IMR-90 (cell line): ENCODE data around the gene BAMBI. TPM values are rescaled to one million over a fixed set of nuclear protein-coding genes. Genes with fewer than 3 reads are reported as not detected.

Source experiments
- ATAC-seq: fragments of 200-7000 bp; cut with Tn5 transposase; 2 replicates; pipeline ENCODE4 v1.9.1; 2020; ENCODE audit warnings: low read depth, mild to moderate bottlenecking, moderate library complexity
- BruUV-seq: library from RNA; stranded (reverse); fragments of 400-500 nt; replicated peaks from 2 replicates; lab custom pipeline; 2021; lab: Mats Ljungman, UMichigan
- CTCF ChIA-PET: fragments of 300-600 bp; formaldehyde crosslinking; extraction: SDS; loops from one replicate; lab custom pipeline; 2021; ENCODE audit warnings: antibody characterized with exemption; lab: Yijun Ruan, JAX
- POLR2A ChIA-PET: fragments of 300-600 bp; sonication (Branson Sonifier 250); formaldehyde crosslinking; loops from one replicate; lab custom pipeline; 2022; ENCODE audit warnings: antibody characterized with exemption; ENCODE audit not compliant: unreplicated experiment; lab: Charles Lee
- DNase-seq: peaks from one replicate; pipeline ENCODE4 v3.0.0; 2013
- H2AFZ ChIP-seq: replicated peaks from 2 replicates; pipeline ENCODE3; 2013; ENCODE audit warnings: low read length, mild to moderate bottlenecking; ENCODE audit not compliant: poor library complexity
- H2AK5ac ChIP-seq: 2 replicates; pipeline ENCODE4 v1.6.1; 2013; ENCODE audit warnings: low read depth, low read length, inconsistent platforms
- H2AK9ac ChIP-seq: replicated peaks from 2 replicates; pipeline ENCODE3; 2013; ENCODE audit warnings: mild to moderate bottlenecking, low read depth, low read length, moderate library complexity; ENCODE audit not compliant: poor library complexity
- H2BK120ac ChIP-seq: 2 replicates; pipeline ENCODE4 v1.6.1; 2013; ENCODE audit warnings: low read depth, low read length, inconsistent platforms
- H2BK15ac ChIP-seq: 3 replicates; pipeline ENCODE4 v1.6.1; 2013; ENCODE audit warnings: low read depth, low read length, inconsistent platforms
- H2BK20ac ChIP-seq: 2 replicates; pipeline ENCODE4 v1.6.1; 2013; ENCODE audit warnings: low read depth, mild to moderate bottlenecking, inconsistent platforms, low read length, moderate library complexity
- H2BK5ac ChIP-seq: 2 replicates; pipeline ENCODE4 v1.6.1; 2013; ENCODE audit warnings: mild to moderate bottlenecking, low read depth, low read length, inconsistent platforms; ENCODE audit not compliant: poor library complexity, severe bottlenecking
- H3K14ac ChIP-seq: replicated peaks from 2 replicates; pipeline ENCODE4 v1.6.1; 2013; ENCODE audit warnings: low read depth, low read length, inconsistent platforms
- H3K18ac ChIP-seq: 2 replicates; pipeline ENCODE4 v1.6.1; 2013; ENCODE audit warnings: low read depth, low read length, control low read depth
- H3K23ac ChIP-seq: 2 replicates; pipeline ENCODE4 v1.6.1; 2013; ENCODE audit warnings: low read depth, low read length, inconsistent platforms
- H3K27ac ChIP-seq: 2 replicates; pipeline ENCODE4 v1.5.1; 2013; ENCODE audit warnings: mild to moderate bottlenecking, control low read depth, low read length; ENCODE audit not compliant: insufficient read depth
- H3K27me3 ChIP-seq: 2 replicates; pipeline ENCODE4 v1.6.1; 2013; ENCODE audit warnings: low read length; ENCODE audit not compliant: control insufficient read depth, insufficient read depth
- H3K36me3 ChIP-seq: 2 replicates; pipeline ENCODE4 v1.6.1; 2013; ENCODE audit warnings: low read length, mixed read lengths; ENCODE audit not compliant: control insufficient read depth, insufficient read depth
- H3K4ac ChIP-seq: 2 replicates; pipeline ENCODE4 v1.6.1; 2013; ENCODE audit warnings: low read depth, low read length, inconsistent platforms
- H3K4me1 ChIP-seq: 2 replicates; pipeline ENCODE4 v1.6.1; 2013; ENCODE audit warnings: low read length, mixed read lengths; ENCODE audit not compliant: control insufficient read depth, insufficient read depth
- H3K4me2 ChIP-seq: 2 replicates; pipeline ENCODE4 v1.6.1; 2013; ENCODE audit warnings: low read depth, mild to moderate bottlenecking, control low read depth, low read length, moderate library complexity
- H3K4me3 ChIP-seq: 2 replicates; pipeline ENCODE4 v1.5.1; 2013; ENCODE audit warnings: low read depth, mild to moderate bottlenecking, control low read depth, low read length, moderate library complexity; ENCODE audit not compliant: insufficient read depth
- H3K56ac ChIP-seq: 2 replicates; pipeline ENCODE4 v1.6.1; 2013; ENCODE audit warnings: low read length, inconsistent platforms; ENCODE audit not compliant: insufficient read depth; ENCODE audit errors: extremely low read depth
- H3K79me1 ChIP-seq, 2 experiments: 2 replicates each; pipeline ENCODE4 v1.6.1; 2013; ENCODE audit warnings: low read length in 2 of 2, inconsistent platforms in 1 of 2, low read depth in 1 of 2
- H3K9ac ChIP-seq: 2 replicates; pipeline ENCODE4 v1.6.1; 2013; ENCODE audit warnings: low read depth, low read length, control low read depth
- H3K9me1 ChIP-seq: 2 replicates; pipeline ENCODE4 v1.6.1; 2013; ENCODE audit warnings: low read length, inconsistent platforms; ENCODE audit not compliant: insufficient read depth
- H3K9me3 ChIP-seq: 2 replicates; pipeline ENCODE4 v1.6.1; 2013; ENCODE audit warnings: low read length; ENCODE audit not compliant: control insufficient read depth, insufficient read depth
- H4K20me1 ChIP-seq: 2 replicates; pipeline ENCODE4 v1.6.1; 2013; ENCODE audit warnings: low read length, inconsistent platforms; ENCODE audit not compliant: insufficient read depth
- H4K5ac ChIP-seq: 2 replicates; pipeline ENCODE4 v1.6.1; 2013; ENCODE audit warnings: mild to moderate bottlenecking, low read depth, low read length, control low read depth
- H4K8ac ChIP-seq, 2 experiments: 2 replicates each; pipeline ENCODE4 v1.6.1; 2013; ENCODE audit warnings: low read depth in 2 of 2, low read length in 2 of 2, control low read depth in 1 of 2, inconsistent platforms in 1 of 2
- H4K91ac ChIP-seq: 2 replicates; pipeline ENCODE4 v1.6.1; 2013; ENCODE audit warnings: low read depth, low read length, inconsistent platforms; ENCODE audit not compliant: insufficient read depth
- BHLHE40 ChIP-seq: fragments of 150-350 bp; IDR thresholded peaks from 2 replicates; pipeline ENCODE4 v1.6.1; 2016; ENCODE audit warnings: mild to moderate bottlenecking, low read depth, low read length
- CEBPB ChIP-seq: IDR thresholded peaks from 2 replicates; pipeline ENCODE4 v1.6.1; 2012; ENCODE audit warnings: low read depth, low read length, improper control_type of control experiment
- CHD1 ChIP-seq: IDR thresholded peaks from 2 replicates; pipeline ENCODE4 v1.6.1; 2012; ENCODE audit warnings: low read depth, low read length, improper control_type of control experiment
- FOS ChIP-seq: fragments of 150-350 bp; IDR thresholded peaks from 2 replicates; pipeline ENCODE4 v1.6.1; 2016; ENCODE audit warnings: low read depth, low read length
- MAFK ChIP-seq: IDR thresholded peaks from 2 replicates; pipeline ENCODE4 v1.6.1; 2012; ENCODE audit warnings: low read depth, low read length, improper control_type of control experiment
- MAZ ChIP-seq: IDR thresholded peaks from 2 replicates; pipeline ENCODE4 v1.6.1; 2012; ENCODE audit warnings: low read depth, mild to moderate bottlenecking, low read length, improper control_type of control experiment, moderate library complexity, borderline replicate concordance
- MXI1 ChIP-seq: IDR thresholded peaks from 2 replicates; pipeline ENCODE4 v1.6.1; 2012; ENCODE audit warnings: low read depth, mild to moderate bottlenecking, low read length, moderate library complexity, borderline replicate concordance
- NFE2L2 ChIP-seq: fragments of 150-350 bp; IDR thresholded peaks from 2 replicates; pipeline ENCODE4 v1.6.1; 2016; ENCODE audit warnings: low read depth, mild to moderate bottlenecking, low read length
- POLR2A ChIP-seq: IDR thresholded peaks from 2 replicates; pipeline ENCODE4 v1.6.1; 2012; ENCODE audit warnings: mild to moderate bottlenecking, low read depth, low read length
- RAD21 ChIP-seq: IDR thresholded peaks from 2 replicates; pipeline ENCODE4 v1.6.1; 2012; ENCODE audit warnings: low read length, improper control_type of control experiment
- RCOR1 ChIP-seq: IDR thresholded peaks from 2 replicates; pipeline ENCODE4 v1.6.1; 2012; ENCODE audit warnings: mild to moderate bottlenecking, low read length, improper control_type of control experiment; ENCODE audit not compliant: insufficient replicate concordance
- RFX5 ChIP-seq: IDR thresholded peaks from 2 replicates; pipeline ENCODE4 v1.8.0; 2012; ENCODE audit warnings: low read depth, mild to moderate bottlenecking, low read length, moderate library complexity
- SMC3 ChIP-seq: fragments of 150-350 bp; IDR thresholded peaks from 2 replicates; pipeline ENCODE4 v1.6.1; 2016; ENCODE audit warnings: low read depth, mild to moderate bottlenecking, antibody characterized with exemption, low read length, moderate library complexity
- WGBS, 2 experiments: methylation state at CpG; one replicate each; pipeline versions ENCODE4 v1.1.5 to v1.1.7; 2013; ENCODE audit warnings: missing lambda C conversion rate in 2 of 2; ENCODE audit not compliant: insufficient read length in 1 of 2; ENCODE audit errors: extremely low coverage in 2 of 2; 5-methylcytosine and 5-hydroxymethylcytosine counted together
- dilution Hi-C: fragments of 300-500 bp; cut with HindIII; formaldehyde crosslinking; loops from one replicate; pipeline ENCODE4 v1.14.3; 2018; ENCODE audit warnings: low sequenced_read_pairs; ENCODE audit not compliant: unreplicated experiment
- in situ Hi-C: fragments of 300-500 bp; cut with MboI; formaldehyde crosslinking; loops from 3 replicates; pipeline ENCODE4 v1.14.3; 2019; ENCODE audit warnings: low sequenced_read_pairs, inconsistent platforms, mixed read lengths
- intact Hi-C: fragments of 100-400 bp; cut with micrococcal nuclease; formaldehyde crosslinking; loops from 2 replicates; pipeline ENCODE4 v1.10.0; 2022
- polyA plus RNA-seq, 3 experiments: library from polyadenylated mRNA; depleted of rRNA; stranded (reverse); fragments of >200 nt; gene quantifications; 2 replicates each; pipeline ENCODE4 v1.2.3, GENCODE V29; 2012; ENCODE audit warnings: low replicate concordance in 1 of 3
- total RNA-seq: library from RNA; depleted of rRNA; stranded (reverse); fragments of >200 nt; gene quantifications from 2 replicates; pipeline ENCODE4 v1.2.3, GENCODE V29; 2012
- TF ChIP-seq, protein P1 (sequence below): fragments of 150-350 bp; IDR thresholded peaks from 2 replicates; pipeline ENCODE4 v1.6.1; 2017; ENCODE audit warnings: mild to moderate bottlenecking, antibody characterized with exemption, low read length, low read depth
- TF ChIP-seq, protein P2 (sequence below): fragments of 150-350 bp; IDR thresholded peaks from 2 replicates; pipeline ENCODE4 v1.6.1; 2016; ENCODE audit warnings: low read depth, mild to moderate bottlenecking, low read length, moderate library complexity, borderline replicate concordance
- TF ChIP-seq, protein P3 (sequence below): conservative IDR thresholded peaks from 2 replicates; pipeline ENCODE4 v1.5.1; 2012; ENCODE audit warnings: mild to moderate bottlenecking, low read depth, low read length, improper control_type of control experiment

The BAMBI gene
- total and polyA plus RNA-seq, 2 of the 4 experiments (the other 2 are of a cell fraction) = 14.4 to 19.4 TPM

DNA sequence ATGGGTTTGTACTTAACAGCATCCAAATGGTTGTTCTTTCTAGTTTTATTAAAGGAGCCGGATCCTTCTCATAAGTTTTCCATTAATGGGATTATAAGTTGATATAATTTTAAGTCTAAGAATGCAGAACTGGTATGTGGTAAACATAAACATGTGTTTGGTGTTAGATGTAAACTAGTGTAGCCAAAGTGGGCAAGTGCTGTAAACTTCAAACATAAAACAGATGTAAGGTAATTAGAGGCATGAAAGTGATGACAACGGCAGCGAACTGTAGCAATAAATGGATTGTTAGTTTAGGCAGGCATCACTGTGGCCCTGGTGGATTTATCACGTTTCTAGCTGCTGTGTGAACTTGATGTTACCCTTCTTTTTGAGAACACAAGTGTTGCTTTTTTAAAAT lies 37.9 kb downstream of the BAMBI start:
- intact Hi-C loops = no loop called here
- ATAC-seq = no peak

More for the DNA sequence above, 37.9 kb downstream of the BAMBI start:
- TF ChIP-seq MAFK (no peak), SMC3 (no peak), MAZ (no peak), RCOR1 (no peak), MXI1 (no peak), CEBPB (no peak), CHD1 (no peak), RAD21 (no peak), FOS (no peak), POLR2A (no peak), BHLHE40 (no peak), RFX5 (no peak), NFE2L2 (no peak)
- TF ChIP-seq, protein P1, sequence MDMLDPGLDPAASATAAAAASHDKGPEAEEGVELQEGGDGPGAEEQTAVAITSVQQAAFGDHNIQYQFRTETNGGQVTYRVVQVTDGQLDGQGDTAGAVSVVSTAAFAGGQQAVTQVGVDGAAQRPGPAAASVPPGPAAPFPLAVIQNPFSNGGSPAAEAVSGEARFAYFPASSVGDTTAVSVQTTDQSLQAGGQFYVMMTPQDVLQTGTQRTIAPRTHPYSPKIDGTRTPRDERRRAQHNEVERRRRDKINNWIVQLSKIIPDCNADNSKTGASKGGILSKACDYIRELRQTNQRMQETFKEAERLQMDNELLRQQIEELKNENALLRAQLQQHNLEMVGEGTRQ = no peak
- TF ChIP-seq, protein P2, sequence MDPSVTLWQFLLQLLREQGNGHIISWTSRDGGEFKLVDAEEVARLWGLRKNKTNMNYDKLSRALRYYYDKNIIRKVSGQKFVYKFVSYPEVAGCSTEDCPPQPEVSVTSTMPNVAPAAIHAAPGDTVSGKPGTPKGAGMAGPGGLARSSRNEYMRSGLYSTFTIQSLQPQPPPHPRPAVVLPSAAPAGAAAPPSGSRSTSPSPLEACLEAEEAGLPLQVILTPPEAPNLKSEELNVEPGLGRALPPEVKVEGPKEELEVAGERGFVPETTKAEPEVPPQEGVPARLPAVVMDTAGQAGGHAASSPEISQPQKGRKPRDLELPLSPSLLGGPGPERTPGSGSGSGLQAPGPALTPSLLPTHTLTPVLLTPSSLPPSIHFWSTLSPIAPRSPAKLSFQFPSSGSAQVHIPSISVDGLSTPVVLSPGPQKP = no peak
- TF ChIP-seq, protein P3, sequence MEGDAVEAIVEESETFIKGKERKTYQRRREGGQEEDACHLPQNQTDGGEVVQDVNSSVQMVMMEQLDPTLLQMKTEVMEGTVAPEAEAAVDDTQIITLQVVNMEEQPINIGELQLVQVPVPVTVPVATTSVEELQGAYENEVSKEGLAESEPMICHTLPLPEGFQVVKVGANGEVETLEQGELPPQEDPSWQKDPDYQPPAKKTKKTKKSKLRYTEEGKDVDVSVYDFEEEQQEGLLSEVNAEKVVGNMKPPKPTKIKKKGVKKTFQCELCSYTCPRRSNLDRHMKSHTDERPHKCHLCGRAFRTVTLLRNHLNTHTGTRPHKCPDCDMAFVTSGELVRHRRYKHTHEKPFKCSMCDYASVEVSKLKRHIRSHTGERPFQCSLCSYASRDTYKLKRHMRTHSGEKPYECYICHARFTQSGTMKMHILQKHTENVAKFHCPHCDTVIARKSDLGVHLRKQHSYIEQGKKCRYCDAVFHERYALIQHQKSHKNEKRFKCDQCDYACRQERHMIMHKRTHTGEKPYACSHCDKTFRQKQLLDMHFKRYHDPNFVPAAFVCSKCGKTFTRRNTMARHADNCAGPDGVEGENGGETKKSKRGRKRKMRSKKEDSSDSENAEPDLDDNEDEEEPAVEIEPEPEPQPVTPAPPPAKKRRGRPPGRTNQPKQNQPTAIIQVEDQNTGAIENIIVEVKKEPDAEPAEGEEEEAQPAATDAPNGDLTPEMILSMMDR = no peak
- Histone ChIP-seq H4K91ac (no peak overlapping the region), H3K4me2 (no peak overlapping the region), H4K5ac (no peak overlapping the region), H4K8ac (no peak overlapping the region), H3K14ac (no peak overlapping the region), H3K18ac (no peak overlapping the region), H2AFZ (no peak overlapping the region), H2BK15ac (no peak overlapping the region), H3K23ac (no peak overlapping the region), H3K27me3 (no peaks in the 10 kb centered on the region), H3K56ac (no peak overlapping the region), H4K20me1 (no peaks in the 10 kb centered on the region), H2BK5ac (no peak overlapping the region), H3K4me3 (no peak overlapping the region), H3K9me1 (no peaks in the 10 kb centered on the region), H2AK9ac (no peak overlapping the region), H3K4me1 (peaks cover 2% of the 10 kb centered on the region; the same call in 1 of the 2 replicates), H2AK5ac (no peak overlapping the region), H3K36me3 (no peaks in the 10 kb centered on the region), H2BK20ac (no peak overlapping the region; the same call in 1 of the 2 replicates), H3K4ac (no peak overlapping the region), H3K27ac (no peak overlapping the region), H3K9me3 (peaks cover 3% of the 10 kb centered on the region; the same call in 1 of the 2 replicates), H2BK120ac (no peak overlapping the region), H3K9ac (no peak overlapping the region), H3K79me1 (no peaks in the 10 kb centered on the region)
- in situ Hi-C loops (no loop called here), dilution Hi-C loops (no loop called here)
- no CpG with 5 or more reads among the region's 4 CpGs for WGBS, 2 experiments
- POLR2A ChIA-PET = no interaction called here
- BruUV-seq = no TSS peak
- CTCF ChIA-PET = no interaction called here
- DNase-seq = no peak
